Forelimb muscle (tissue), 1 donor: ENCODE measurements around the gene PRXL2A. TPM values are rescaled to one million over a fixed set of nuclear protein-coding genes. Genes with fewer than 3 reads are reported as not detected.
"Not testable (repeated sequence)": the region's sequence is repeated elsewhere in the genome, so short reads cannot be mapped to it uniquely, and the experiment has no call there.

Source experiments
- DNase-seq: peaks from one replicate; pipeline ENCODE4 v3.0.0-alpha.2; 2013; ENCODE audit warnings: low read depth
- polyA plus RNA-seq: library from polyadenylated mRNA; unstranded; fragments of 120-200 nt; gene quantifications from one replicate; pipeline ENCODE4 v1.2.1, GENCODE V29; 2013; ENCODE audit not compliant: insufficient read length

The PRXL2A gene
- polyA plus RNA-seq, 1 donor: 88.8 TPM

DNA sequence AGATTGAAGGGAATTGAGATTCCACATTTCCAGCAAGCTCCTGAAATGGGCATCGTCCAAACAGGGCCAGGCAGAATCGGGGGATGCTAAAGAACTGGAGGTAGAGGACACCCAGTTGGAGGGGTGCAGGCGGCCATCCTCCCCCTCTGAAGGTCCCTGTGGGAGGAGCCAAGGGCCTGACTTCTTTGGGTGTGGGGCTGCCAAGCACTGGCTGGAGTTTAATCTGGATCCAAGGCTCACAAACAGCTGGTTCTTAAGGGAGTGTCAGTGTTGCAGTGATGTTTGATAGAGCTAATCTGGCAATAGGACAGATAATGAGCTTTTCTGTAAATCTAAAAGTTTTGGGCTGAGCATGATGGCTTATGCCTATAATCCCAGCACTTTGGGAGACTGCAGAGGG lies 66.6 kb downstream of the PRXL2A start:
- DNase-seq: no peak

DNA sequence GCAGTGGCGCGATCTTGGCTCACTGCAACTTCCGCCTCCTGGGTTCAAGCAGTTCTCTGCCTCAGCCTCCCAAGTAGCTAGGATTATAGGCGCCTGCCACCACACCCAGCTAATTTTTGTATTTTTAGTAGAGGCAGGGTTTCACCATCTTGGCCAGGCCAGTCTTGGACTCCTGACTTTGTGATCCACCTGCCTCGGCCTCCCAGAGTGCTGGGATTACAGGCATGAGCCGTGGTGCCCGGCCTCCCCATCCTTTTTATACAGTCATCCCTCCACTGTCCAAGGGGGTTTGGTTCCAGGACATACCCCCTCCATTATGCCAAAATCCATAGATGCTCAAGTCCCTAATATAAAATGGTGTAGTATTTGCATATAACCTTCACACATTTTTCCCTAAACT lies 67.3 kb downstream of the PRXL2A start:
- not testable (repeated sequence) for DNase-seq

DNA sequence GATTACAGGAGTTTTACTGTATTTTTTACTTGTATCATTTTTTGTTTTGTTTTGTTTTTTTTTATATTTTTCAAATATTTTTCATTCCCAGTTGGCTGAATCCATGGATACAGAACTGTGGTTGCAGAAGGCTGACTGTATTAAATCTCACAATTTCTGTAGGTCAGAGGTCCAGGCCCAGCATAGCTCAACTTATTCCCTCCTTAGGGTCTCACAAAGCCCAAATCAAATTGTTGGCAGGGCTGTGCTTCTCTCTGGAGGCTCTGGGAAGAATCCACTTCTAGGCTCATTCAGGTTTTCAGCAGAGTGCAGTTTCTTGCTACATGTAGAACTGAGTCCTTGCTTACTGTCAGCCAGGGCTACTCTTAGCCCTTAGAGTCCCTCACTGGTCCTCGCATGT lies 68.3 kb downstream of the PRXL2A start:
- DNase-seq: no peak

DNA sequence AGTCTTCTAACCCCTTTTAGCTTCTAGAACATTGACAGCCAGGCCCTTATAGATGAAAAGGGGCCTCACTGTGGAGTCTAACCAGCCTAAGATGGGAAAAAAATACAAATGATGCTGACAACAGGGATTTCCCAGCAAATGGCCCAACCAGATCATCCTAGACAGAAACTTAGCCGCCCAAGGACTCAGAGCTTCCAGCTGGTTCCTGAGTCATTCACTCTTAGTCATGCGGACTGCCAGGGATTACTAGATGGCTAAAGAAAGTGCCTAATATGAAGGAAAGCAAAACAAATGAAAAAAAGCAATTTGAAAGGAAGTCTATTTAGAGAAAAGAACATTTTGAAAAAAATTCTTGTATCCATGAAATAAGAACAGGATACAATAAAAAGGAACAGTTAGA lies 69.5 kb downstream of the PRXL2A start:
- DNase-seq: no peak

DNA sequence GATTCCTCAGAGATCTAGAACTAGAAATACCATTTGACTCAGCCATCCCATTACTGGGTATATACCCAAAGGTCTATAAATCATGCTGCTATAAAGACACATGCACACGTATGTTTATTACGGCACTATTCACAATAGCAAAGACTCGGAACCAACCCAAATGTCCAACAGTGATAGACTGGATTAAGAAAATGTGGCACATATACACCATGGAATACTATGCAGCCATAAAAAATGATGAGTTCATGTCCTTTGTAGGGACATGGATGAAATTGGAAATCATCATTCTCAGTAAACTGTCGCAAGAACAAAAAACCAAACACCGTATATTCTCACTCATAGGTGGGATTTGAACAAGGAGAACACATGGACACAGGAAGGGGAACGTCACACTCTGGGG lies 72.0 kb downstream of the PRXL2A start:
- DNase-seq: not testable (repeated sequence)

DNA sequence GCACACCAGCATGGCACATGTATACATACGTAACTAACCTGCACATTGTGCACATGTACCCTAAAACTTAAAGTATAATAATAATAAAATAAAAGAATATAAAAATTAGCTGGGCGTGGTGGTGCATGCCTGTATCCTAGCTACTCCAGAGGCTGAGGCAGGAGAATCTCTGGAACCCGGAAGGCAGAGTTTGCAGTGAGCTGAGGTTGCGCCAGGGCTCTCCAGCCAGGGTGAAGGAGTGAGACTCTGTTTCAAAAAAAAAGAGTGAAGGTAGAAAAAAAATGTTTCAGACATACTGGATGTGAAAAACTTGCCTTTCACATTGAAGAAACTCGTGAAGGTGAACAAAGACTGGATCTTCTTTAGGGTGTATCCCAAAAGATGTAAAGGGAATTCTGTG lies 72.5 kb downstream of the PRXL2A start:
- no peak for DNase-seq

DNA sequence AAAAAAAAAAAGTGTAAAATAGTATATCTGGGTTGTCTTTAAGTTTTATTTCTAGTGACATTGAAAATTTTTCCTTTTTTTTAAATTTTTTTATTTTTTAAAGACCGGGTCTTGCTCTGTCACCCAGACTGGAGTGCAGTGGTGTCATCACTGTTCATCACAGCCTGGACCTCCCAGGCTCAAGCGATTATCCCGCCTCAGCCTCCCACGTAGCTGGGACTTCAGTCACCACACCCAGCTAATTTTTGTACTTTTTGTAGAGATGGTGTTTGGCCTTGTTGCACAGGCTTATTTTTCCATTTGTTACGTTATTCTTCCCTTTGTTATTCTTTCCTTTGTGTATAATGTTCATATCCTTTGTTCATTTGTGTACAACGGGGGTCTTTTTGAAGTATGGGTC lies 75.9 kb downstream of the PRXL2A start:
- DNase-seq: no peak

DNA sequence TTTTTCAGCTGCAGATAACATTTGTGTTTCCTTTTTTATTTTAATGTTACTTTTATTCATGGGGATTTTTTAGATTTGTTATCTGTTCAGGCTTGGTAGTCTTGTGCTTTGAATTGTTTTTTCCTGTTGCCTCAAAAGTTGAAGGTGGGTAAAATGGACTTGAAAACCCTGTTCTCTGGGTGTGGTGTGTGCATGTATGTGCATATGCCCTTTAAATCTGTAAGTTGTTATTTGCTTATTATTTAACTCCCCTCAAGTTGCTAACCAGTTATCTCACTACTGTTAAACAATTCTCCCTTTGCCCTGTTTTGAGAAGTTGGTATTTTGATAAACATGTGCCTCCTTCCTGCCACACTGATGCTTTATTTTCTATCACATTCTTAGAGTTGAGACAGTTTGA lies 76.3 kb downstream of the PRXL2A start:
- DNase-seq: no peak

DNA sequence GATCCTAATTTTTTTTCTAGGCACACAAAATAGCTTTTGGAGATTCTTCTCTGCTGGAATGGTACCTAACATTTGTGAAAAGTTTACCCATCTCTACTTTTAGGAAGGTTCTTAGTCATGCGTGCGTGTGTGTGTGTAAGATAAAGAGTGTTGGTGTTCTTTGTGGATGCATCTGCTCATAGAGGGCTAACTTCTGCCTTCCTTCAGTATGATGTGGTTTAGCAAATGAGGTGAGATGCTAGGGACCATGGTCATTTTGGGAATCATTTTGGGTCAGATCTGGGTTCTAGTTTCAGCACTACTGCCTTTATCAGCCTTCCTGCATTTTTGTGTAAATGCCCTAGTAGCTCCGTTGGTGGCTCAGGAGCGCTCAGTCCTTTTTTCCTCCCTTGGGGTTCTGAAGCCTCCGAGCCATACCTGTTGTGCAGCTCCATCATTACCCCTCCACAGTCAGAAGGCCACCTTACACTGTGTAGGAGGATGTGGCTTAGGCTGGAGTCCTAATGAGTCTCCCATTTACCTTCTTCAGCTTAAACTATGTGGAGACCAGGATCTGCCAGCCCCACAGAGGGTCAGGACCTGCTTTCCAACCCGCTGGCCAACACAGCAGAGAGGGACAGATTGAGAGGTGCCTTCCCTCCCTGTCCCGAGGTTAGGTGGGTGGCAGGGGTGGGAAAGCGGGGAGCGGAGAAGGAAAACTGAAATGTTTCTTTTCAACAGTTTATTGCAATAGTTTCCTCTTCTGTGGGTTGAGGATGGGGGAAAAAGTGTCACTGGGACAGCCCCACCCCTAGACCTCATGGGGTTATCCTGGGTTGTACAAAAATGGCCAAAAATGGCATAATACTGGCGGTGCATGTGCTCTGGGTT lies 77.0 kb downstream of the PRXL2A start:
- DNase-seq: no peak

DNA sequence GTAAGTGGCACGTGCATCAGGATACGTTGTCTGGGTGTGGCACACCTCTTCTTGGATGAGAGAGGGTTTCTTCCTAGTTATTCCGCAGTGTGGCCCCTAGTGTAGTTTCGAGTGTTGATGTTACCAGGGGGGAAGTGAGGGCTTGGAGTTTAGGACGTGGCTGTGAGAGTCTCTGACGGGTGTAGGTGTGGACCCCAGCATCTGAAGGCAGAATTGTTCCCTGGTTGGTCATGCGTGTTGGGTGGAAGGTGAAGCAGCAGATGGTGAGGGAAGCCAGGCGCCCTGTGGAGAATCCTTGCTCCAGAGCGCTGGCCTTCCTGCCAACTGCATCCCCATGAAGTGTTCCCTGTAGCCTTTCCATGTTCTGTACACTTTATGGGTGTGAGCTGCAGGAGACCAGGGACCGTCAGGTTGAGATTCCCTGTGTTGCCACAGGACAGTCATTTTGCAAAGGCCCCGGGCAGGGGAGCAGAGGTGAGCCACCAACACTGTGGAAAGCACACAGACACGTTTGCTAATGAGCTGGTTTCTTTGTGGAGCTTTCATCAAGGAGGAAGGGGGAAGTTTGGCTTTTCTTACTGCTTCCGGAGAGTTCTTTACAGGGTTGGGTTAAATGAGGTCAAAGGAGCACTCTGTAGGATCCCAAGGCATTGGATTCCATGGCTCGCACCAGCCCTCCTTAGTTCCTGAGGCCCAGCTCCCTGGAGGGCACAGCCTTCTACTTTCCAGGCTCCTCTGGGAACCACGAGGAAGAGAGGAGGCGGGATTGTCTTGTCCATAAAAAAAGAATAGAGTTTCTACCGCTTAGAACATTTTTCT lies 77.8 kb downstream of the PRXL2A start:
- no peak for DNase-seq

Other genes starting within 250 kb of the PRXL2A start
- gene ANXA11, start 203.0 kb upstream of the PRXL2A start, polyA plus RNA-seq: 95.1 TPM
- not detected for gene MAT1A, start 118.9 kb upstream of the PRXL2A start, polyA plus RNA-seq
- gene DYDC1, start 51.8 kb upstream of the PRXL2A start, polyA plus RNA-seq: not detected
- not detected for gene DYDC2, start 51.8 kb upstream of the PRXL2A start, polyA plus RNA-seq
- gene TSPAN14, start 45.8 kb downstream of the PRXL2A start, polyA plus RNA-seq: 37.6 TPM
- gene SH2D4B, start 129.4 kb downstream of the PRXL2A start, polyA plus RNA-seq: not detected